K562 (cell line): ENCODE results near the gene MICALL2. TPM values are rescaled to one million over a fixed set of nuclear protein-coding genes. Genes with fewer than 3 reads are reported as not detected.

ENCODE experiments used
- ATAC-seq: fragments of 200-7000 bp; cut with Tn5 transposase; 3 replicates; pipeline ENCODE4 v1.9.1; 2020; ENCODE audit warnings: moderate library complexity
- BruUV-seq: library from RNA; stranded (reverse); fragments of 400-500 nt; replicated peaks from 2 replicates; lab custom pipeline; 2021; lab: Mats Ljungman, UMichigan
- CTCF ChIA-PET: fragments of 300-600 bp; formaldehyde crosslinking; extraction: SDS; loops from one replicate; lab custom pipeline; 2021; ENCODE audit warnings: low intra/inter-chr PET ratio; lab: Yijun Ruan, JAX
- POLR2A ChIA-PET: fragments of 300-600, 350-650 bp; sonication (Branson Sonifier 250); formaldehyde crosslinking; extraction: SDS; loops from one replicate; lab custom pipeline; 2021; ENCODE audit warnings: antibody characterized with exemption, inconsistent platforms; lab: Yijun Ruan, JAX
- DNase-seq, 4 experiments: peaks; one replicate each; pipeline versions ENCODE4 v3.0.0 to v3.0.0-alpha.2; 2011 to 2018; ENCODE audit warnings: low spot score in 3 of 4, mixed read lengths in 3 of 4; ENCODE audit errors: extremely low read depth in 1 of 4
- FAIRE-seq: peaks from 2 replicates; lab custom pipeline; 2011; peaks lifted over from hg19 to GRCh38; lab: Jason Lieb, UNC
- H2AFZ ChIP-seq: 2 replicates; pipeline ENCODE4 v1.6.0; 2011; ENCODE audit warnings: low read depth, low read length, control low read depth, inconsistent platforms
- H3K27ac ChIP-seq: fragments of 200-600 bp; 3 replicates; pipeline ENCODE4 v1.8.0; 2011; ENCODE audit warnings: low read depth, mild to moderate bottlenecking, control low read depth, inconsistent platforms, low read length, moderate library complexity, mixed read lengths; ENCODE audit errors: extremely low read depth
- H3K27me3 ChIP-seq, 2 experiments: fragments of 300-600 bp in 1 of 2; 2 replicates in 1 of 2; 3 replicates in 1 of 2; pipeline versions ENCODE4 v1.6.0 to v1.8.0; 2011; ENCODE audit warnings: inconsistent platforms in 2 of 2, low read length in 2 of 2, mild to moderate bottlenecking in 1 of 2, mixed read lengths in 1 of 2, moderate library complexity in 1 of 2; ENCODE audit not compliant: control insufficient read depth in 2 of 2, insufficient read depth in 2 of 2
- H3K36me3 ChIP-seq: fragments of 300-600 bp; 3 replicates; pipeline ENCODE4 v1.8.0; 2011; ENCODE audit warnings: mild to moderate bottlenecking, low read length, inconsistent platforms; ENCODE audit not compliant: control insufficient read depth, insufficient read depth
- H3K4me1 ChIP-seq, 2 experiments: fragments of 200-600 bp in 1 of 2; replicated peaks in 1 of 2; 2 replicates in 1 of 2; 3 replicates in 1 of 2; pipeline versions ENCODE4 v1.5.1 to v1.8.0; 2011; ENCODE audit warnings: inconsistent platforms in 2 of 2, low read length in 2 of 2, mild to moderate bottlenecking in 1 of 2, mixed read lengths in 1 of 2, moderate library complexity in 1 of 2; ENCODE audit not compliant: control insufficient read depth in 2 of 2, insufficient read depth in 2 of 2
- H3K4me2 ChIP-seq: 2 replicates; pipeline ENCODE4 v1.6.1; 2011; ENCODE audit warnings: low read length, control low read depth, inconsistent platforms, mixed read lengths; ENCODE audit not compliant: insufficient read depth
- H3K4me3 ChIP-seq: fragments of 200-600 bp; sonication (generic), shearing (Covaris generic); 2 replicates; pipeline ENCODE4 v1.5.1; 2016; ENCODE audit warnings: control low read depth, inconsistent platforms
- H3K79me2 ChIP-seq: fragments of 200-600 bp; 3 replicates; pipeline ENCODE4 v1.8.0; 2011; ENCODE audit warnings: low read length, inconsistent platforms; ENCODE audit not compliant: control insufficient read depth, insufficient read depth
- H3K9ac ChIP-seq, 2 experiments: 2 replicates each; pipeline versions ENCODE4 v1.6.0 to v1.6.1; 2011; ENCODE audit warnings: low read depth in 2 of 2, low read length in 2 of 2, control low read depth in 1 of 2, inconsistent platforms in 1 of 2, mild to moderate bottlenecking in 1 of 2, mixed read lengths in 1 of 2; ENCODE audit not compliant: insufficient read depth in 1 of 2
- H3K9me1 ChIP-seq: one replicate; pipeline ENCODE4 v1.6.0; 2011; ENCODE audit warnings: inconsistent platforms, mild to moderate bottlenecking, low read length, moderate library complexity; ENCODE audit not compliant: control insufficient read depth, insufficient read depth
- H3K9me3 ChIP-seq: replicated peaks from 2 replicates; pipeline ENCODE4 v1.5.1; 2011; ENCODE audit warnings: low read depth, low read length, inconsistent platforms; ENCODE audit not compliant: control insufficient read depth, insufficient read depth
- H4K20me1 ChIP-seq: replicated peaks from 2 replicates; pipeline ENCODE4 v1.6.1; 2011; ENCODE audit warnings: low read length, inconsistent platforms, mixed read lengths; ENCODE audit not compliant: control insufficient read depth, insufficient read depth
- CEBPB ChIP-seq: fragments of 450-650 bp; IDR thresholded peaks from 2 replicates; pipeline ENCODE4 v1.6.1; 2016; ENCODE audit warnings: missing genetic modification characterization, missing compliant biosample characterization
- EP400 ChIP-seq: fragments of 450-650 bp; IDR thresholded peaks from 2 replicates; pipeline ENCODE4 v1.6.1; 2017; ENCODE audit warnings: antibody characterized with exemption, mild to moderate bottlenecking, moderate library complexity
- MAFG ChIP-seq: fragments of 450-650 bp; conservative IDR thresholded peaks from 2 replicates; pipeline ENCODE4 v1.6.1; 2016; ENCODE audit warnings: missing genetic modification characterization, missing compliant biosample characterization
- NFRKB ChIP-seq: fragments of 450-650 bp; IDR thresholded peaks from 2 replicates; pipeline ENCODE4 v1.6.1; 2016; ENCODE audit warnings: low read depth
- PTBP1 ChIP-seq: fragments of 200-400 bp; formaldehyde crosslinking; IDR thresholded peaks from 2 replicates; pipeline ENCODE4 v1.6.1; 2017; ENCODE audit warnings: low read depth, low read length
- RBFOX2 ChIP-seq: fragments of 200-400 bp; formaldehyde crosslinking; IDR thresholded peaks from 2 replicates; pipeline ENCODE4 v1.6.1; 2017; ENCODE audit warnings: low read depth, mild to moderate bottlenecking, low read length, moderate library complexity
- RFX7 ChIP-seq: fragments of 250-450 bp; sonication (Bioruptor Pico); IDR thresholded peaks from 2 replicates; pipeline ENCODE4 v1.5.1; 2021; ENCODE audit warnings: mild to moderate bottlenecking
- ZBTB7A ChIP-seq: IDR thresholded peaks from 2 replicates; pipeline ENCODE4 v1.6.1; 2011; ENCODE audit warnings: low read depth, mild to moderate bottlenecking, low read length, moderate library complexity, borderline replicate concordance; ENCODE audit not compliant: control insufficient read depth
- WGBS: fragments of 100-300 bp; shearing (Covaris generic); methylation state at CpG from one replicate; pipeline ENCODE4 v1.1.6; 2016; ENCODE audit warnings: low coverage, mixed read lengths; ENCODE audit not compliant: insufficient coverage; ENCODE audit errors: missing lambda C conversion rate; 5-methylcytosine and 5-hydroxymethylcytosine counted together
- in situ Hi-C: fragments of 300-500 bp; cut with MboI; formaldehyde crosslinking; loops from 4 replicates; pipeline ENCODE4 v1.15.0; 2018; ENCODE audit warnings: inconsistent platforms, mixed read lengths
- intact Hi-C: fragments of 100-400 bp; cut with micrococcal nuclease; formaldehyde crosslinking; loops from 2 replicates; pipeline ENCODE4 v1.14.2; 2022
- polyA plus RNA-seq, 8 experiments: library from polyadenylated mRNA; depleted of rRNA in 4 of 8; stranded (reverse) in 5 of 8; unstranded in 3 of 8; fragments of >200 nt; fragmentation: Nextera tagmentation in 2 of 8; fragmentation: Illumina TruSeq in 1 of 8; extraction: Ambion mirVana in 2 of 8; extraction: Trizol in 1 of 8; gene quantifications; 2 replicates each; pipeline versions ENCODE4 v1.2.1 to v1.2.3, GENCODE V29; 2011 to 2014; ENCODE audit warnings: inconsistent platforms in 1 of 8, missing spikeins in 1 of 8
- total RNA-seq, 7 experiments: library from RNA; depleted of rRNA in 6 of 7; stranded (reverse); fragments of >200 nt in 6 of 7; fragmentation: Illumina TruSeq in 2 of 7; extraction: Trizol in 2 of 7; gene quantifications; 2 replicates each; pipeline versions ENCODE4 v1.2.1 to v1.2.3, GENCODE V29; 2011 to 2021; ENCODE audit warnings: low replicate concordance in 1 of 7

MICALL2 gene
- total and polyA plus RNA-seq, 9 of the 15 experiments (the other 6 are each of a cell fraction or from before 2014, with no cell fraction given): 1.8 to 103 (median 17.0) TPM

DNA sequence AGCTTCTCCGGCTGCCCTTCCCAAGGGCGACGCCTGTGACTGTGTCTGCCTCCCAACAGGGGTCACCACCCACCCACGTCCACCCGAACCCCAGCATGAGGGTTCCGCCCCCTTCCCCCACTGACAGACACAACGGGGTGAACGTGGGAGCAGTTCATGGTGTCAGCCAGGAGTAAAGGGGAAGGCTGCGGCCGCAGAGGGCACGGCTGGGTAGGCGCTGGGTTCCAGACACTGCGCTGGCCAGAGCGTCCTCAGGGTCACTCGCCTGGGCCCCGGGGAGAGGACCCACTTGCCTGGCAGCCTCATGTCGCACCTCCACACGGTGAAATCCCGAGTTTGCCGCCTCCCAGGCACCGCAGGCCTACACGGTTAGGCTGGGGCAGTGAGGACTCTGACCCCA, 23.8 kb upstream of the MICALL2 start:
- ATAC-seq (no peak), DNase-seq (no peak), FAIRE-seq (no peak)
- intact Hi-C loops (no loop called here), in situ Hi-C loops (no loop called here)
- POLR2A ChIA-PET: no interaction called here
- CTCF ChIA-PET: no interaction called here
- H3K4me2 ChIP-seq: no peak overlapping the region
- 89% methylated on average over 19 of the region's 22 CpGs for WGBS
- BruUV-seq: no TSS peak
- H3K4me1 ChIP-seq: peaks cover 0 to 9% of the 10 kb centered on the region in 2 experiments; a peak in 1 of 5 replicates
- H2AFZ ChIP-seq: no peak overlapping the region
- H3K4me3 ChIP-seq: no peak overlapping the region
- H3K27me3 ChIP-seq: no peaks in the 10 kb centered on the region
- H3K9me3 ChIP-seq: no peaks in the 10 kb centered on the region
- no peaks in the 10 kb centered on the region for H4K20me1 ChIP-seq
- TF ChIP-seq PTBP1 (no peak), MAFG (tag) (no peak), NFRKB (no peak), RFX7 (no peak), ZBTB7A (no peak)
- H3K9me1 ChIP-seq: no peaks in the 10 kb centered on the region
- peaks cover 80% of the 10 kb centered on the region; the same call in 1 of the 3 replicates for H3K36me3 ChIP-seq
- no peak overlapping the region for H3K27ac ChIP-seq
- H3K79me2 ChIP-seq: no peaks in the 10 kb centered on the region
- no peak overlapping the region; a peak in 1 of 4 replicates for H3K9ac ChIP-seq

DNA sequence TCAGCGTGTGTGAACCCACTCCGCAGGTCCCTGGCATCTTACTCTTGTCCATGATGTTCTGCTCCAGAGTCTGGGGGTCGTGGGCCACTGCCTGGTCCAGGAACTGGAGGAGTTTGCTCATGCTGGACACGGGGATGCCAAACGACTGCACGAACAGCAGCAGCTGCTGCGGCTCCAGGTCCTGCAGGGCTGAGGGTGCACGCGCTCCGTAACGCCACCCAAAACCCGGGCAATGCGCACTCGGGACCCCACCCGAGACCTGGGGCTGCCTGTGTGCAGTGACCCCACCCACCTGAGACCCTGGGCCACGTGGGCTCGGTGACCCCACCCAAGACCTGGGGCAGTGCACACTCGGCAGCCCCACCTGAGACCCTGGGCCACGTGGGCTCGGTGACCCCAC, 22.0 kb upstream of the MICALL2 start:
- Histone ChIP-seq H3K9ac (no peak overlapping the region), H3K4me2 (no peak overlapping the region), H3K27ac (no peak overlapping the region), H3K9me1 (no peaks in the 10 kb centered on the region), H3K36me3 (peaks cover 80% of the 10 kb centered on the region; the same call in 1 of the 3 replicates), H3K4me3 (no peak overlapping the region), H3K79me2 (no peaks in the 10 kb centered on the region), H3K27me3 (no peaks in the 10 kb centered on the region), H3K9me3 (no peaks in the 10 kb centered on the region), H4K20me1 (no peaks in the 10 kb centered on the region), H3K4me1 (peaks cover 0 to 11% of the 10 kb centered on the region in 2 experiments; a peak in 1 of 5 replicates), H2AFZ (no peak overlapping the region)
- intact Hi-C loops (no loop called here), in situ Hi-C loops (no loop called here)
- DNase-seq (no peak), FAIRE-seq (no peak), ATAC-seq (no peak)
- 96% methylated on average over 12 of the region's 20 CpGs for WGBS
- ChIA-PET POLR2A (no interaction called here), CTCF (no interaction called here)
- no TSS peak for BruUV-seq
- TF ChIP-seq EP400 (no peak), CEBPB (tag) (no peak), RBFOX2 (peak; percentile 33; the same call in 1 of the 2 replicates)
